Measurements from ENCODE around the gene GNA12. TPM values are rescaled to one million over a fixed set of nuclear protein-coding genes. Genes with fewer than 3 reads are reported as not detected.

Gene GNA12
- total RNA-seq, 4 donors from 2014 or later: 17.9 to 33.3 (median 21.7) TPM

GRCh38 chr7:2804227-2804763 is 39.8 kb downstream of the GNA12 start:
- intact Hi-C loops (cut with DNase I): no loop called here
- Histone ChIP-seq H3K4me1 (peaks cover 7 to 21% of the 10 kb centered on the region in 2 donors), H3K9me3 (no peaks in the 10 kb centered on the region), H3K36me3 (no peaks in the 10 kb centered on the region), H3K27me3 (no peaks in the 10 kb centered on the region), H3K27ac (no peak overlapping the region), H3K4me3 (replicated peaks in 1 of 3) (no peak overlapping the region)
- TF ChIP-seq POLR2A (IDR thresholded peaks at IDR 0.05): no peak
- TF ChIP-seq CTCF (IDR thresholded peaks at IDR 0.05): no peak
- WGBS, 2 donors: 95 to 97% methylated on average over 6 of the region's 6 CpGs
- no peak for DNase-seq

GRCh38 chr7:2803755-2804154 is 40.4 kb downstream of the GNA12 start:
- Histone ChIP-seq H3K27me3 (no peaks in the 10 kb centered on the region), H3K27ac (no peak overlapping the region), H3K36me3 (no peaks in the 10 kb centered on the region), H3K4me1 (peaks cover 7 to 21% of the 10 kb centered on the region in 2 donors), H3K9me3 (no peaks in the 10 kb centered on the region), H3K4me3 (replicated peaks in 1 of 3) (no peak overlapping the region)
- WGBS, 2 donors: 92 to 95% methylated on average over 4 of the region's 4 CpGs
- no peak for TF ChIP-seq CTCF (IDR thresholded peaks at IDR 0.05)
- no peak for TF ChIP-seq POLR2A (IDR thresholded peaks at IDR 0.05)
- DNase-seq: no peak
- intact Hi-C loops (cut with DNase I): no loop called here

GRCh38 chr7:2803342-2803692 is 40.8 kb downstream of the GNA12 start:
- H3K27ac ChIP-seq: no peak overlapping the region
- intact Hi-C loops (cut with DNase I): no loop called here
- H3K9me3 ChIP-seq: no peaks in the 10 kb centered on the region
- H3K4me3 ChIP-seq (replicated peaks in 1 of 3): no peak overlapping the region
- H3K27me3 ChIP-seq: no peaks in the 10 kb centered on the region
- H3K4me1 ChIP-seq: peaks cover 7 to 21% of the 10 kb centered on the region in 2 donors
- no peak for DNase-seq
- no peaks in the 10 kb centered on the region for H3K36me3 ChIP-seq
- 75 to 77% methylated on average over 2 of the region's 2 CpGs for WGBS, 2 donors
- TF ChIP-seq POLR2A (IDR thresholded peaks at IDR 0.05) (no peak), CTCF (IDR thresholded peaks at IDR 0.05) (no peak)

GRCh38 chr7:2802504-2803341 is 41.4 kb downstream of the GNA12 start:
- Histone ChIP-seq H3K4me3 (replicated peaks in 1 of 3) (no peak overlapping the region), H3K27ac (no peak overlapping the region), H3K27me3 (no peaks in the 10 kb centered on the region), H3K4me1 (peaks cover 7 to 21% of the 10 kb centered on the region in 2 donors), H3K9me3 (no peaks in the 10 kb centered on the region), H3K36me3 (no peaks in the 10 kb centered on the region)
- 66 to 72% methylated on average over 28 of the region's 28 CpGs for WGBS, 2 donors
- no peak for DNase-seq
- no peak for TF ChIP-seq CTCF (IDR thresholded peaks at IDR 0.05)
- no peak for TF ChIP-seq POLR2A (IDR thresholded peaks at IDR 0.05)
- intact Hi-C loops (cut with DNase I): no loop called here

GRCh38 chr7:2802101-2802500 is 42.0 kb downstream of the GNA12 start:
- Histone ChIP-seq H3K27ac (no peak overlapping the region), H3K27me3 (no peaks in the 10 kb centered on the region), H3K4me1 (peaks cover 7 to 23% of the 10 kb centered on the region in 2 donors), H3K9me3 (no peaks in the 10 kb centered on the region), H3K4me3 (replicated peaks in 1 of 3) (no peak overlapping the region), H3K36me3 (no peaks in the 10 kb centered on the region)
- TF ChIP-seq POLR2A (IDR thresholded peaks at IDR 0.05) (no peak), CTCF (IDR thresholded peaks at IDR 0.05) (no peak)
- WGBS, 2 donors: 52 to 55% methylated on average over 2 of the region's 2 CpGs
- DNase-seq: no peak
- intact Hi-C loops (cut with DNase I): no loop called here

Data from thyroid gland (tissue), 4 donors.